HUES48 (cell line): ENCODE data around the gene IL1RAPL2.
A peak's percentile ranks its signal among the peaks of the same experiment; 100 is the strongest.
"Not testable (repeated sequence)": the region's sequence is repeated elsewhere in the genome, so short reads cannot be mapped to it uniquely, and the experiment has no call there.

Source experiments
- H3K27ac ChIP-seq: one replicate; pipeline ENCODE4 v1.7.0; 2013; ENCODE audit warnings: low read depth, low read length, inconsistent platforms
- H3K27me3 ChIP-seq: 2 replicates; pipeline ENCODE4 v1.6.1; 2013; ENCODE audit warnings: mild to moderate bottlenecking, low read length; ENCODE audit not compliant: control insufficient read depth, insufficient read depth
- H3K36me3 ChIP-seq: 2 replicates; pipeline ENCODE4 v1.6.1; 2013; ENCODE audit warnings: low read length; ENCODE audit not compliant: control insufficient read depth, insufficient read depth
- H3K4me1 ChIP-seq: 2 replicates; pipeline ENCODE4 v1.6.1; 2013; ENCODE audit warnings: mild to moderate bottlenecking, low read length; ENCODE audit not compliant: control insufficient read depth, insufficient read depth
- H3K4me3 ChIP-seq: 2 replicates; pipeline ENCODE4 v1.5.1; 2013; ENCODE audit warnings: mild to moderate bottlenecking, low read depth, low read length
- H3K9ac ChIP-seq: 2 replicates; pipeline ENCODE4 v1.6.1; 2013; ENCODE audit warnings: mild to moderate bottlenecking, low read depth, low read length, moderate library complexity
- H3K9me3 ChIP-seq: 2 replicates; pipeline ENCODE4 v1.6.1; 2013; ENCODE audit warnings: low read length; ENCODE audit not compliant: control insufficient read depth, insufficient read depth

Gene IL1RAPL2

GRCh38 chrX:105211066-105211575 lies 645.1 kb downstream of the IL1RAPL2 start:
- H3K4me3 ChIP-seq, result no peak overlapping the region
- no peaks in the 10 kb centered on the region for H3K36me3 ChIP-seq
- no peaks in the 10 kb centered on the region for H3K27me3 ChIP-seq
- no peaks in the 10 kb centered on the region for H3K4me1 ChIP-seq
- H3K27ac ChIP-seq, result no peak overlapping the region
- H3K9ac ChIP-seq, result no peak overlapping the region
- no peaks in the 10 kb centered on the region for H3K9me3 ChIP-seq

- Histone ChIP-seq H3K4me3 (no peak overlapping the region), H3K36me3 (no peaks in the 10 kb centered on the region), H3K27ac (no peak overlapping the region), H3K27me3 (no peaks in the 10 kb centered on the region), H3K9me3 (no peaks in the 10 kb centered on the region), H3K9ac (no peak overlapping the region), H3K4me1 (no peaks in the 10 kb centered on the region)
Observed at GRCh38 chrX:105219454-105220401, 653.7 kb downstream of the IL1RAPL2 start.

- Histone ChIP-seq H3K9ac (no peak within 1 kb of the TSS), H3K4me3 (no peak within 1 kb of the TSS), H3K4me1 (no peaks in the 10 kb centered on the region), H3K27ac (no peak within 1 kb of the TSS), H3K9me3 (no peaks in the 10 kb centered on the region), H3K27me3 (no peaks in the 10 kb centered on the region), H3K36me3 (no peaks in the 10 kb centered on the region)
Observed at GRCh38 chrX:105220636-105221035, 654.6 kb downstream of the IL1RAPL2 start, which contains the start of gene TEX13A. Gene TEX13A, minus strand, starts transcription at chrX:105220694. Its CDS starts 297 bp downstream, at chrX:105220397.

- Histone ChIP-seq H3K27me3 (no peaks in the 10 kb centered on the region), H3K27ac (no peak overlapping the region), H3K9ac (no peak overlapping the region), H3K4me1 (no peaks in the 10 kb centered on the region), H3K36me3 (no peaks in the 10 kb centered on the region), H3K9me3 (no peaks in the 10 kb centered on the region), H3K4me3 (no peak overlapping the region)
Observed at GRCh38 chrX:105221374-105221773, 655.4 kb downstream of the IL1RAPL2 start.

- H3K4me1 ChIP-seq, result peaks cover 16% of the 10 kb centered on the region
- no peaks in the 10 kb centered on the region for H3K36me3 ChIP-seq
- H3K27ac ChIP-seq, result peak overlapping the region; percentile 68
- no peak overlapping the region for H3K9ac ChIP-seq
- H3K9me3 ChIP-seq, result no peaks in the 10 kb centered on the region
- H3K27me3 ChIP-seq, result peaks cover 3% of the 10 kb centered on the region; the same call in 1 of the 2 replicates
- no peak overlapping the region for H3K4me3 ChIP-seq
Observed at GRCh38 chrX:105226499-105226898, 660.5 kb downstream of the IL1RAPL2 start.

- H3K36me3 ChIP-seq, result no peaks in the 10 kb centered on the region
- H3K9me3 ChIP-seq, result no peaks in the 10 kb centered on the region
- H3K9ac ChIP-seq, result no peak overlapping the region
- H3K4me3 ChIP-seq, result no peak overlapping the region
- H3K27ac ChIP-seq, result no peak overlapping the region
- peaks cover 3% of the 10 kb centered on the region; the same call in 1 of the 2 replicates for H3K27me3 ChIP-seq
- H3K4me1 ChIP-seq, result peaks cover 16% of the 10 kb centered on the region
Observed at GRCh38 chrX:105228602-105229001, 662.6 kb downstream of the IL1RAPL2 start.

GRCh38 chrX:105229146-105229545 lies 663.1 kb downstream of the IL1RAPL2 start:
- H3K4me1 ChIP-seq, result peaks cover 16% of the 10 kb centered on the region
- peaks cover 3% of the 10 kb centered on the region; the same call in 1 of the 2 replicates for H3K27me3 ChIP-seq
- H3K9me3 ChIP-seq, result no peaks in the 10 kb centered on the region
- no peak overlapping the region for H3K4me3 ChIP-seq
- H3K36me3 ChIP-seq, result no peaks in the 10 kb centered on the region
- no peak overlapping the region for H3K27ac ChIP-seq
- no peak overlapping the region for H3K9ac ChIP-seq

- not testable (repeated sequence) for H3K27me3 ChIP-seq, H3K4me3 ChIP-seq, H3K36me3 ChIP-seq
Observed at GRCh38 chrX:105237407-105237806, 671.4 kb downstream of the IL1RAPL2 start.

GRCh38 chrX:105241056-105241455 lies 675.1 kb downstream of the IL1RAPL2 start:
- Histone ChIP-seq H3K4me1 (no peaks in the 10 kb centered on the region), H3K9me3 (no peaks in the 10 kb centered on the region), H3K4me3 (no peak overlapping the region), H3K27me3 (no peaks in the 10 kb centered on the region), H3K9ac (no peak overlapping the region), H3K27ac (no peak overlapping the region), H3K36me3 (no peaks in the 10 kb centered on the region)

More at GRCh38 chrX:105237407-105237806, 671.4 kb downstream of the IL1RAPL2 start:
- H3K9me3 ChIP-seq, H3K4me1 ChIP-seq, H3K27ac ChIP-seq, H3K9ac ChIP-seq: not testable (repeated sequence)

GRCh38 chrX:105260291-105261043 lies 694.5 kb downstream of the IL1RAPL2 start:
- Histone ChIP-seq H3K4me1 (no peaks in the 10 kb centered on the region), H3K9me3 (no peaks in the 10 kb centered on the region), H3K27ac (no peak overlapping the region), H3K27me3 (no peaks in the 10 kb centered on the region), H3K36me3 (no peaks in the 10 kb centered on the region), H3K4me3 (no peak overlapping the region), H3K9ac (no peak overlapping the region)
